Caco-2 (cell line): ENCODE results near the gene CYTIP. TPM values are rescaled to one million over a fixed set of nuclear protein-coding genes. Genes with fewer than 3 reads are reported as not detected.

Experiments used
- BruUV-seq: library from RNA; stranded (reverse); fragments of 400-500 nt; replicated peaks from 2 replicates; lab custom pipeline; 2021; lab: Mats Ljungman, UMichigan
- CTCF ChIA-PET: fragments of 300-600 bp; sonication (Branson Sonifier 250); formaldehyde crosslinking; loops from one replicate; lab custom pipeline; 2022; ENCODE audit warnings: antibody characterized with exemption; lab: Charles Lee
- POLR2A ChIA-PET: fragments of 300-600 bp; sonication (Branson Sonifier 250); formaldehyde crosslinking; loops from one replicate; lab custom pipeline; 2022; ENCODE audit warnings: antibody characterized with exemption; lab: Charles Lee
- DNase-seq, 2 experiments: peaks; one replicate each; pipeline versions ENCODE4 v3.0.0 to v3.0.0-alpha.2; 2020 to 2022
- H3K27me3 ChIP-seq: replicated peaks from 2 replicates; pipeline ENCODE4 v1.6.0; 2011; ENCODE audit warnings: low read length; ENCODE audit not compliant: control insufficient read depth, insufficient read depth
- H3K36me3 ChIP-seq: 2 replicates; pipeline ENCODE4 v1.5.1; 2011; ENCODE audit warnings: low read length; ENCODE audit not compliant: control insufficient read depth, insufficient read depth
- H3K4me1 ChIP-seq: fragments of 250-450 bp; sonication (Bioruptor Pico); 2 replicates; pipeline ENCODE4 v1.5.1; 2020; ENCODE audit warnings: mild to moderate bottlenecking
- H3K4me3 ChIP-seq: 2 replicates; pipeline ENCODE4 v1.5.1; 2011; ENCODE audit warnings: low read depth, mild to moderate bottlenecking, control low read depth, low read length
- H3K9me3 ChIP-seq: fragments of 250-450 bp; sonication (Bioruptor Pico); 2 replicates; pipeline ENCODE4 v1.5.1; 2020; ENCODE audit warnings: mild to moderate bottlenecking, moderate library complexity
- H3K27ac Mint-ChIP-seq: one replicate; pipeline ENCODE4 v1.8.0; 2022; ENCODE audit warnings: mixed read lengths; ENCODE audit not compliant: unreplicated experiment
- H3K27me3 Mint-ChIP-seq: one replicate; pipeline ENCODE4 v1.8.0; 2022; ENCODE audit warnings: mixed read lengths; ENCODE audit not compliant: insufficient read depth, unreplicated experiment
- H3K36me3 Mint-ChIP-seq: one replicate; pipeline ENCODE4 v1.8.0; 2022; ENCODE audit warnings: mild to moderate bottlenecking, mixed read lengths; ENCODE audit not compliant: insufficient read depth, unreplicated experiment
- H3K4me1 Mint-ChIP-seq: one replicate; pipeline ENCODE4 v1.8.0; 2022; ENCODE audit warnings: low read depth, mixed read lengths; ENCODE audit not compliant: unreplicated experiment
- H3K4me3 Mint-ChIP-seq: one replicate; pipeline ENCODE4 v1.8.0; 2022; ENCODE audit warnings: mild to moderate bottlenecking, moderate library complexity, mixed read lengths; ENCODE audit not compliant: unreplicated experiment
- H3K9me3 Mint-ChIP-seq: one replicate; pipeline ENCODE4 v1.8.0; 2022; ENCODE audit warnings: mixed read lengths; ENCODE audit not compliant: unreplicated experiment
- CTCF ChIP-seq, 2 experiments: fragments of 200-600 bp in 1 of 2; IDR thresholded peaks; 1 replicate in 1 of 2; 2 replicates in 1 of 2; pipeline versions ENCODE4 v1.5.1 to v1.8.0; 2011 to 2022; ENCODE audit warnings: antibody characterized with exemption in 1 of 2, control low read depth in 1 of 2, inconsistent platforms in 1 of 2, low read depth in 1 of 2, low read length in 1 of 2, mild to moderate bottlenecking in 1 of 2, moderate library complexity in 1 of 2; ENCODE audit not compliant: insufficient read depth in 1 of 2, severe bottlenecking in 1 of 2, unreplicated experiment in 1 of 2
- intact Hi-C: fragments of 100-400 bp; cut with micrococcal nuclease; formaldehyde crosslinking; loops from one replicate; pipeline ENCODE4 v1.10.0; 2022; ENCODE audit not compliant: unreplicated experiment
- total RNA-seq: library from RNA; stranded (reverse); gene quantifications from 2 replicates; pipeline ENCODE4 v1.2.3, GENCODE V29; 2022

The CYTIP gene
- total RNA-seq, 1 experiment from 2014 or later, result 1.1 TPM

- peak; percentile 52 to 57 for DNase-seq
- Histone ChIP-seq H3K27me3 (no peaks in the 10 kb centered on the region), H3K4me3 (no peak overlapping the region), H3K4me1 (peaks cover 29% of the 10 kb centered on the region), H3K9me3 (no peaks in the 10 kb centered on the region), H3K36me3 (no peaks in the 10 kb centered on the region)
- Mint-ChIP-seq H3K9me3 (no peaks in the 10 kb centered on the region), H3K27ac (peak overlapping the region; percentile 85), H3K36me3 (no peaks in the 10 kb centered on the region), H3K4me1 (peaks cover 22% of the 10 kb centered on the region), H3K4me3 (peak overlapping the region; percentile 66), H3K27me3 (no peaks in the 10 kb centered on the region)
- ChIA-PET CTCF (interaction anchor here (0.6 kb wide), 1 partner anchor 158 kb away, joined by 4 read pairs; no protein-coding TSS in a partner anchor), POLR2A (no interaction called here)
- TF ChIP-seq CTCF (IDR thresholded peaks at IDR 0.05; ENCODE audit: insufficient read depth in 1 of 2, low read depth in 1 of 2, low read length in 1 of 2, severe bottlenecking in 1 of 2, unreplicated experiment in 1 of 2), result no peak
- intact Hi-C loops, result no loop called here
- no TSS peak for BruUV-seq
Observed at GRCh38 chr2:157460384-157460837, 16.5 kb upstream of the CYTIP start.

GRCh38 chr2:157459486-157459885, 15.6 kb upstream of the CYTIP start:
- POLR2A ChIA-PET, result no interaction called here
- Mint-ChIP-seq H3K27me3 (no peaks in the 10 kb centered on the region), H3K9me3 (peaks cover 2% of the 10 kb centered on the region), H3K27ac (peak overlapping the region; percentile 85), H3K4me3 (no peak overlapping the region), H3K36me3 (no peaks in the 10 kb centered on the region), H3K4me1 (peaks cover 22% of the 10 kb centered on the region)
- Histone ChIP-seq H3K4me1 (peaks cover 29% of the 10 kb centered on the region), H3K27me3 (no peaks in the 10 kb centered on the region), H3K36me3 (no peaks in the 10 kb centered on the region), H3K9me3 (no peaks in the 10 kb centered on the region), H3K4me3 (no peak overlapping the region)
- no peak for DNase-seq
- intact Hi-C loops, result no loop called here
- no peak for TF ChIP-seq CTCF (IDR thresholded peaks at IDR 0.05; ENCODE audit: insufficient read depth in 1 of 2, low read depth in 1 of 2, low read length in 1 of 2, severe bottlenecking in 1 of 2, unreplicated experiment in 1 of 2)
- BruUV-seq, result no TSS peak
- CTCF ChIA-PET, result no interaction called here

GRCh38 chr2:157447741-157448140, 3.9 kb upstream of the CYTIP start:
- no peaks in the 10 kb centered on the region for H3K9me3 Mint-ChIP-seq
- no peaks in the 10 kb centered on the region for H3K36me3 Mint-ChIP-seq
- no peak overlapping the region for H3K4me3 ChIP-seq
- H3K4me3 Mint-ChIP-seq, result no peak overlapping the region
- no peak for TF ChIP-seq CTCF (IDR thresholded peaks at IDR 0.05; ENCODE audit: insufficient read depth in 1 of 2, low read depth in 1 of 2, low read length in 1 of 2, severe bottlenecking in 1 of 2, unreplicated experiment in 1 of 2)
- no peak for DNase-seq
- no peaks in the 10 kb centered on the region for H3K4me1 Mint-ChIP-seq
- ChIA-PET POLR2A (no interaction called here), CTCF (no interaction called here)
- H3K27me3 Mint-ChIP-seq, result no peaks in the 10 kb centered on the region
- BruUV-seq, result no TSS peak
- intact Hi-C loops, result no loop called here
- no peaks in the 10 kb centered on the region for H3K36me3 ChIP-seq
- no peak overlapping the region for H3K27ac Mint-ChIP-seq
- no peaks in the 10 kb centered on the region for H3K9me3 ChIP-seq
- 0 out of 2 replicates have a peak, but pooled peaks cover 6% of the 10 kb centered on the region for H3K4me1 ChIP-seq
- H3K27me3 ChIP-seq, result no peaks in the 10 kb centered on the region
